Fibroblast of lung (primary cell): ENCODE data around the gene LITAFD. TPM values are rescaled to one million over a fixed set of nuclear protein-coding genes. Genes with fewer than 3 reads are reported as not detected.

Source experiments
- DNase-seq, 2 donors: peaks; one replicate each; pipeline versions ENCODE4 v3.0.0 to v3.0.0-alpha.2; 2010; ENCODE audit warnings: low read depth in 2 of 2
- H2AFZ ChIP-seq: 2 replicates; pipeline ENCODE4 v1.5.1; 2012; ENCODE audit warnings: low read length, control low read depth, inconsistent platforms
- H3K27ac ChIP-seq: 2 replicates; pipeline ENCODE4 v1.5.1; 2011; ENCODE audit warnings: low read length, control low read depth; ENCODE audit not compliant: insufficient read depth
- H3K27me3 ChIP-seq: 2 replicates; pipeline ENCODE4 v1.5.1; 2011; ENCODE audit warnings: mild to moderate bottlenecking, low read length; ENCODE audit not compliant: control insufficient read depth, insufficient read depth
- H3K36me3 ChIP-seq: 2 replicates; pipeline ENCODE4 v1.5.1; 2011; ENCODE audit warnings: low read length; ENCODE audit not compliant: control insufficient read depth, insufficient read depth
- H3K4me1 ChIP-seq: 2 replicates; pipeline ENCODE4 v1.5.1; 2011; ENCODE audit warnings: low read length; ENCODE audit not compliant: control insufficient read depth, insufficient read depth; ENCODE audit errors: extremely low read depth
- H3K4me2 ChIP-seq: 2 replicates; pipeline ENCODE4 v1.5.1; 2011; ENCODE audit warnings: low read length, control low read depth; ENCODE audit not compliant: insufficient read depth; ENCODE audit errors: extremely low read depth
- H3K4me3 ChIP-seq, 4 experiments: fragments of 200-600 bp in 1 of 4; sonication (generic) in 1 of 4; replicated peaks in 1 of 4; 2 replicates each; pipeline ENCODE4 v1.5.1; 2011 to 2016; ENCODE audit warnings: low read length in 4 of 4, low read depth in 3 of 4, mild to moderate bottlenecking in 3 of 4, control low read depth in 2 of 4, inconsistent platforms in 1 of 4, mixed read lengths in 1 of 4; ENCODE audit not compliant: insufficient read depth in 1 of 4; ENCODE audit errors: control extremely low read depth in 1 of 4
- H3K79me2 ChIP-seq: 2 replicates; pipeline ENCODE4 v1.5.1; 2012; ENCODE audit warnings: mild to moderate bottlenecking, low read length, inconsistent platforms; ENCODE audit not compliant: control insufficient read depth, insufficient read depth
- H3K9ac ChIP-seq: 2 replicates; pipeline ENCODE4 v1.5.1; 2011; ENCODE audit warnings: mild to moderate bottlenecking, low read length, control low read depth; ENCODE audit not compliant: insufficient read depth
- H3K9me3 ChIP-seq: 2 replicates; pipeline ENCODE4 v1.5.1; 2012; ENCODE audit warnings: low read depth, low read length; ENCODE audit not compliant: control insufficient read depth, insufficient read depth
- H4K20me1 ChIP-seq: 2 replicates; pipeline ENCODE4 v1.5.1; 2011; ENCODE audit warnings: low read length; ENCODE audit not compliant: control insufficient read depth, insufficient read depth; ENCODE audit errors: extremely low read depth
- CTCF ChIP-seq, 2 donors: IDR thresholded peaks in 1 of 2; conservative IDR thresholded peaks in 1 of 2; 1 replicate in 1 of 2; 2 replicates in 1 of 2; pipeline ENCODE4 v1.5.1; 2011 to 2012; ENCODE audit warnings: low read length in 2 of 2, control low read depth in 1 of 2, inconsistent platforms in 1 of 2, low read depth in 1 of 2, mild to moderate bottlenecking in 1 of 2
- EZH2 ChIP-seq: IDR thresholded peaks from 2 replicates; pipeline ENCODE4 v1.5.1; 2012; ENCODE audit warnings: low read length, control low read depth, mild to moderate bottlenecking; ENCODE audit errors: missing control alignments
- polyA plus RNA-seq, 2 donors: library from polyadenylated mRNA; depleted of rRNA in 1 of 2; stranded (reverse) in 1 of 2; unstranded in 1 of 2; fragments of >200 nt; gene quantifications; 2 replicates each; pipeline ENCODE4 v1.2.1, GENCODE V29; 2011 to 2012; ENCODE audit warnings: missing spikeins in 1 of 2
- total RNA-seq: library from RNA; depleted of rRNA; stranded (reverse); fragments of >200 nt; gene quantifications from 2 replicates; pipeline ENCODE4 v1.2.1, GENCODE V29; 2014

Gene LITAFD
- total and polyA plus RNA-seq, 2 donors (not counting 1 experiment from before 2014, with no cell fraction given): not detected

GRCh38 chr16:8855972-8856371 lies 26.2 kb upstream of the LITAFD start:
- Histone ChIP-seq H3K4me3 (no peak overlapping the region), H3K4me1 (peaks cover 7% of the 10 kb centered on the region), H3K9me3 (no peaks in the 10 kb centered on the region), H2AFZ (no peak overlapping the region), H3K27me3 (no peaks in the 10 kb centered on the region), H4K20me1 (no peaks in the 10 kb centered on the region), H3K27ac (no peak overlapping the region), H3K4me2 (no peak overlapping the region), H3K36me3 (peaks cover 24% of the 10 kb centered on the region), H3K79me2 (peaks cover 19% of the 10 kb centered on the region), H3K9ac (no peak overlapping the region)
- TF ChIP-seq EZH2 (no peak), CTCF (conservative IDR thresholded peaks at IDR 0.05 in 1 of 2, IDR thresholded peaks at IDR 0.05 in 1 of 2; ENCODE audit: low read depth in 1 of 2, low read length in 2 of 2) (no peak)
- no peak for DNase-seq

GRCh38 chr16:8858994-8859912 lies 22.9 kb upstream of the LITAFD start:
- no peaks in the 10 kb centered on the region for H3K9me3 ChIP-seq
- no peaks in the 10 kb centered on the region for H4K20me1 ChIP-seq
- no peak overlapping the region for H2AFZ ChIP-seq
- H3K4me2 ChIP-seq: no peak overlapping the region
- TF ChIP-seq EZH2 (no peak), CTCF (conservative IDR thresholded peaks at IDR 0.05 in 1 of 2, IDR thresholded peaks at IDR 0.05 in 1 of 2; ENCODE audit: low read depth in 1 of 2, low read length in 2 of 2) (no peak)
- peaks cover 17% of the 10 kb centered on the region for H3K36me3 ChIP-seq
- no peak overlapping the region for H3K4me3 ChIP-seq
- H3K79me2 ChIP-seq: peaks cover 51% of the 10 kb centered on the region
- H3K27me3 ChIP-seq: no peaks in the 10 kb centered on the region
- no peak overlapping the region for H3K9ac ChIP-seq
- peaks cover 16% of the 10 kb centered on the region for H3K4me1 ChIP-seq
- no peak overlapping the region for H3K27ac ChIP-seq
- DNase-seq: no peak

- Histone ChIP-seq H3K4me1 (peaks cover 17% of the 10 kb centered on the region), H2AFZ (no peak overlapping the region), H3K27ac (peak overlapping the region; percentile 60), H4K20me1 (no peaks in the 10 kb centered on the region), H3K4me3 (no peak overlapping the region), H3K79me2 (peaks cover 60% of the 10 kb centered on the region), H3K9ac (no peak overlapping the region), H3K36me3 (peaks cover 11% of the 10 kb centered on the region), H3K4me2 (peak overlapping the region; percentile 9), H3K9me3 (no peaks in the 10 kb centered on the region), H3K27me3 (no peaks in the 10 kb centered on the region)
- peak; percentile 42 to 78 for DNase-seq
- TF ChIP-seq EZH2 (no peak), CTCF (conservative IDR thresholded peaks at IDR 0.05 in 1 of 2, IDR thresholded peaks at IDR 0.05 in 1 of 2; ENCODE audit: low read depth in 1 of 2, low read length in 2 of 2) (no peak)
These were observed 22.0 kb upstream of the LITAFD start for GRCh38 chr16:8859913-8860881.
